ENCODE data around the gene TRAPPC8.
"Not testable (repeated sequence)": the region's sequence is repeated elsewhere in the genome, so short reads cannot be mapped to it uniquely, and the experiment has no call there.

The TRAPPC8 gene

GRCh38 chr18:31943878-31944816, 1.2 kb upstream of the TRAPPC8 start:
- DNase-seq = no peak

GRCh38 chr18:31942291-31942998, 483 bp downstream of the TRAPPC8 start:
- DNase-seq = peak in 1 of 4 experiments; percentile 81

GRCh38 chr18:31941010-31941809, 1.7 kb downstream of the TRAPPC8 start:
- no peak for DNase-seq

- DNase-seq = not testable (repeated sequence)
These were observed 8.2 kb downstream of the TRAPPC8 start for GRCh38 chr18:31934773-31935172.

- DNase-seq = no peak
These were observed 11.1 kb downstream of the TRAPPC8 start for GRCh38 chr18:31931886-31932240.

- DNase-seq = no peak
These were observed 11.6 kb downstream of the TRAPPC8 start for GRCh38 chr18:31931163-31931885.

GRCh38 chr18:31929273-31929672, 13.7 kb downstream of the TRAPPC8 start:
- no peak for DNase-seq

- DNase-seq = not testable (repeated sequence)
These were observed 15.9 kb downstream of the TRAPPC8 start for GRCh38 chr18:31926988-31927387.

GRCh38 chr18:31920277-31920676, 22.7 kb downstream of the TRAPPC8 start:
- no peak for DNase-seq

GRCh38 chr18:31919366-31919765, 23.6 kb downstream of the TRAPPC8 start:
- DNase-seq = not testable (repeated sequence)

- DNase-seq = no peak
These were observed 24.2 kb downstream of the TRAPPC8 start for GRCh38 chr18:31918733-31919132.

- no peak for DNase-seq
These were observed 41.9 kb downstream of the TRAPPC8 start for GRCh38 chr18:31901063-31901462.

GRCh38 chr18:31899771-31900170, 43.2 kb downstream of the TRAPPC8 start:
- DNase-seq = not testable (repeated sequence)

GRCh38 chr18:31892936-31893335, 50.0 kb downstream of the TRAPPC8 start:
- DNase-seq = no peak

GRCh38 chr18:31891566-31891965, 51.4 kb downstream of the TRAPPC8 start:
- no peak for DNase-seq

GRCh38 chr18:31884020-31884419, 58.9 kb downstream of the TRAPPC8 start:
- no peak for DNase-seq

GRCh38 chr18:31880186-31880898, 62.6 kb downstream of the TRAPPC8 start:
- DNase-seq = no peak

GRCh38 chr18:31878358-31878757, 64.6 kb downstream of the TRAPPC8 start:
- DNase-seq = no peak

- DNase-seq = no peak
These were observed 65.0 kb downstream of the TRAPPC8 start for GRCh38 chr18:31877900-31878299.

- no peak for DNase-seq
These were observed 66.2 kb downstream of the TRAPPC8 start for GRCh38 chr18:31876707-31877106.

GRCh38 chr18:31875301-31875700, 67.6 kb downstream of the TRAPPC8 start:
- DNase-seq = no peak

- DNase-seq = no peak
These were observed 79.8 kb downstream of the TRAPPC8 start for GRCh38 chr18:31863103-31863502.

Measured in activated CD4-positive, CD25-positive, alpha-beta regulatory T cell (primary cell).